Measurements from ENCODE around the gene GPR68. TPM values are rescaled to one million over a fixed set of nuclear protein-coding genes. Genes with fewer than 3 reads are reported as not detected.
A peak's percentile ranks its signal among the peaks of the same experiment; 100 is the strongest.
"Not testable (repeated sequence)": the region's sequence is repeated elsewhere in the genome, so short reads cannot be mapped to it uniquely, and the experiment has no call there.

Gene GPR68
- total and polyA plus RNA-seq, 10 donors = 0.50 to 5.2 (median 2.5) TPM

- H3K4me1 ChIP-seq = peaks cover 0 to 11% (median 5%) of the 10 kb centered on the region in 6 donors
- no peaks in the 10 kb centered on the region for H3K9me3 ChIP-seq
- no peaks in the 10 kb centered on the region for H3K27me3 ChIP-seq (replicated peaks in 1 of 7)
- H3K27ac ChIP-seq = no peak overlapping the region
- TF ChIP-seq POLR2A (IDR thresholded peaks at IDR 0.05) (no peak), POLR2AphosphoS5 (IDR thresholded peaks at IDR 0.05) (no peak), CTCF (IDR thresholded peaks at IDR 0.05 in 8 of 11, conservative IDR thresholded peaks at IDR 0.05 in 3 of 11) (no peak)
- peaks cover 0 to 64% (median 47%) of the 10 kb centered on the region in 6 donors for H3K36me3 ChIP-seq
- DNase-seq = no peak
- intact Hi-C loops (cut with DNase I; ENCODE audit: low total_unique reads) = no loop called here
- H3K4me3 ChIP-seq = no peak overlapping the region
- WGBS, 5 donors = 58 to 77% (median 64%) methylated on average over 5 to 8 of the region's 8 CpGs
Measured at GRCh38 chr14:91270619-91271018, 26.1 kb upstream of the GPR68 start.

- H3K9me3 ChIP-seq = no peaks in the 10 kb centered on the region
- H3K27me3 ChIP-seq (replicated peaks in 1 of 7) = peaks cover 0 to 2% (median 0%) of the 10 kb centered on the region in 7 donors
- no peak for DNase-seq
- no peak overlapping the region for H3K4me3 ChIP-seq
- no peak overlapping the region for H3K27ac ChIP-seq
- 93 to 98% (median 93%) methylated on average over 6 of the region's 6 CpGs for WGBS, 5 donors
- H3K4me1 ChIP-seq = peaks cover 0 to 14% (median 5%) of the 10 kb centered on the region in 6 donors
- TF ChIP-seq POLR2AphosphoS5 (IDR thresholded peaks at IDR 0.05) = no peak
- TF ChIP-seq CTCF (IDR thresholded peaks at IDR 0.05 in 8 of 11, conservative IDR thresholded peaks at IDR 0.05 in 3 of 11) = no peak
- no peak for TF ChIP-seq POLR2A (IDR thresholded peaks at IDR 0.05)
- intact Hi-C loops (cut with DNase I; ENCODE audit: low total_unique reads) = no loop called here
- peaks cover 0 to 59% (median 45%) of the 10 kb centered on the region in 6 donors for H3K36me3 ChIP-seq
Measured at GRCh38 chr14:91270188-91270587, 25.7 kb upstream of the GPR68 start.

DNA sequence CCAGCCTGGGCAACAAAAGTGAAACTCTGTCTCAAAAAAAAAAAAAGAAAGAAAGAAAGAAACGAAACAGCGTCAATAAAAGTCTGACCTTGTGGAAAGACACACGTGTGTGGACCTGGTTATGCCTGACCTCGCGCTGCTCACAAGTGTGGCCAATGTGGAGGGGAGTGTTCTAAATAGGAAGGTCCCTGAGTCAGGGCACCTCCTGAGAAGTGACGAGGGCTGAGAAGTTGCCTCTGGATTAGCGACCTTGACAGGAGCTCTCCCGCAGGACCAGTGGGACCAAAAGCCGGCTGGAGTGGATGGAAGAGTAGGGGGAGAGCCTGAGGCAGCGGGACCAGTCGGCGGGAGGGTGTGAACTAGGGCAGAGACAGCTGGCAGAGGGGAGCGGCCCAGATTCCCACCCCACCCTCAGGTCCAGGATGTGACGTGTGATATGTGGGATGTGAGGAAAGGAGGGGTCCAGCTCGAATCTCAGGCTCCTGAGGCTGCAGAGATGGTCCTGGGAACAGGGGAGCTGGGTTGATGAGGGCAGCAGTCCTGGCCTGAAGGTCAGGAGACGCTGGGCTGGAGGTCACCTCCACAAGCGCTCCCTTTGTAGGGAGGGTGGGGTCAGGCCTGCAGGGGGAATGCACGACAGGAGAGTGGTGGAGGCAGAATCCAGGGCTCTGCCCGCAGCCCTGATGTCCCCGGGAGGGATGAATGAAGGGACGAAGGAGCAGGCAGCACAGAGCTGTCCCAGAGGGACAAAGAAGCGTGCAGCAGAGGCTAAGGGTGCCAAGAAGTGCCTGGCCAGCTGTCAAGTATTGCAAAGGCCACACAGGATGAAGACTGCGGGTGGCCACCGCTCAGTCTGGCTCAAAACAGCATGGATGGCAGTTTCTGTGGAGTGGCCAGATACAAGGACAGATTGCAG, 24.8 kb upstream of the GPR68 start:
- H3K36me3 ChIP-seq = peaks cover 0 to 51% (median 37%) of the 10 kb centered on the region in 6 donors
- peaks cover 0 to 11% (median 6%) of the 10 kb centered on the region in 7 donors for H3K27me3 ChIP-seq (replicated peaks in 1 of 7)
- DNase-seq = no peak
- H3K4me1 ChIP-seq = peaks cover 0 to 22% (median 10%) of the 10 kb centered on the region in 6 donors
- H3K4me3 ChIP-seq = peak overlapping the region in 4 of 8 donors; percentile 6 to 47 (median 19)
- H3K27ac ChIP-seq = peak overlapping the region in 4 of 8 donors; percentile 5 to 24 (median 10)
- TF ChIP-seq POLR2A (IDR thresholded peaks at IDR 0.05) (no peak), POLR2AphosphoS5 (IDR thresholded peaks at IDR 0.05) (peak; percentile 25 to 66 (median 32))
- 62 to 78% (median 75%) methylated on average over 24 of the region's 24 CpGs for WGBS, 5 donors
- intact Hi-C loops (cut with DNase I; ENCODE audit: low total_unique reads) = no loop called here
- H3K9me3 ChIP-seq = no peaks in the 10 kb centered on the region

DNA sequence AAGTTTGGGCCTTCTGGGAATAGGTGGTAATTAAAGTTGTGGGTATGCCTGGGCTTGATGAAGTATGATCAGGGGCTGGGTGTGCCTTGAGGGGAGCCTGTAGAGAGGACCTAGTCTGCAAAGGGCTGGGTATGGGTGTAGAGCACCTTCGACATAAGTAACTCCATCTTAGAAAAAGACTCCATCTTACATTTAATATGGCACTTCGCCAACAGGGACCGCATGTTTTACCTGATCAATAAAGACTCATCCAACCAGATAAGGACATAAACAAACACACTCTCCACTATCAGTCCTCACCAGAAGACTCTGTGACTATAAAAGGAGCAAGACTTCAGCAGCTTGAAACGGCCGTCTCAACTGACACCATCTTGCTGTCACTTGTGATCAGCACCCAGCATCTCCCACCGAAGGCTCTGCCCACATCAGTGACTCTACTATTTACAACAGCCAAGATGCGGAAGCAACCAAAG, 23.5 kb upstream of the GPR68 start:
- H3K4me1 ChIP-seq = peaks cover 3 to 33% (median 16%) of the 10 kb centered on the region in 6 donors
- 92 to 96% (median 96%) methylated on average over 7 of the region's 7 CpGs for whole genome bisulfite sequencing, 5 donors
- H3K4me3 ChIP-seq = no peak overlapping the region
- intact Hi-C loops (cut with DNase I; ENCODE audit: low total_unique reads) = no loop called here
- no peak for TF ChIP-seq POLR2A (IDR thresholded peaks at IDR 0.05)
- no peak for TF ChIP-seq CTCF (IDR thresholded peaks at IDR 0.05 in 8 of 11, conservative IDR thresholded peaks at IDR 0.05 in 3 of 11)
- no peak for TF ChIP-seq POLR2AphosphoS5 (IDR thresholded peaks at IDR 0.05)
- no peak for DNase-seq
- H3K27ac ChIP-seq = no peak overlapping the region
- H3K36me3 ChIP-seq = peaks cover 0 to 38% (median 24%) of the 10 kb centered on the region in 6 donors
- peaks cover 0 to 21% (median 14%) of the 10 kb centered on the region in 7 donors for H3K27me3 ChIP-seq (replicated peaks in 1 of 7)
- no peaks in the 10 kb centered on the region for H3K9me3 ChIP-seq

GRCh38 chr14:91266276-91266675, 21.8 kb upstream of the GPR68 start:
- DNase-seq; H3K4me3 ChIP-seq; intact Hi-C loops (cut with DNase I; ENCODE audit: low total_unique reads); H3K27ac ChIP-seq; H3K9me3 ChIP-seq: not testable (repeated sequence)
- Histone ChIP-seq H3K4me1 (peaks cover 3 to 33% (median 16%) of the 10 kb centered on the region in 6 donors), H3K27me3 (replicated peaks in 1 of 7) (peaks cover 0 to 21% (median 14%) of the 10 kb centered on the region in 7 donors), H3K36me3 (peaks cover 0 to 20% (median 7%) of the 10 kb centered on the region in 6 donors)
- 95 to 98% (median 97%) methylated on average over 15 of the region's 15 CpGs for WGBS, 5 donors
